HUES48 (cell line): ENCODE data around the gene ZC3HAV1.
"Not testable (repeated sequence)": the region's sequence is repeated elsewhere in the genome, so short reads cannot be mapped to it uniquely, and the experiment has no call there.

Experiments
- H3K27ac ChIP-seq: one replicate; pipeline ENCODE4 v1.7.0; 2013; ENCODE audit warnings: low read depth, low read length, inconsistent platforms
- H3K27me3 ChIP-seq: 2 replicates; pipeline ENCODE4 v1.6.1; 2013; ENCODE audit warnings: mild to moderate bottlenecking, low read length; ENCODE audit not compliant: control insufficient read depth, insufficient read depth
- H3K36me3 ChIP-seq: 2 replicates; pipeline ENCODE4 v1.6.1; 2013; ENCODE audit warnings: low read length; ENCODE audit not compliant: control insufficient read depth, insufficient read depth
- H3K4me1 ChIP-seq: 2 replicates; pipeline ENCODE4 v1.6.1; 2013; ENCODE audit warnings: mild to moderate bottlenecking, low read length; ENCODE audit not compliant: control insufficient read depth, insufficient read depth
- H3K4me3 ChIP-seq: 2 replicates; pipeline ENCODE4 v1.5.1; 2013; ENCODE audit warnings: mild to moderate bottlenecking, low read depth, low read length
- H3K9ac ChIP-seq: 2 replicates; pipeline ENCODE4 v1.6.1; 2013; ENCODE audit warnings: mild to moderate bottlenecking, low read depth, low read length, moderate library complexity
- H3K9me3 ChIP-seq: 2 replicates; pipeline ENCODE4 v1.6.1; 2013; ENCODE audit warnings: low read length; ENCODE audit not compliant: control insufficient read depth, insufficient read depth

The ZC3HAV1 gene

DNA sequence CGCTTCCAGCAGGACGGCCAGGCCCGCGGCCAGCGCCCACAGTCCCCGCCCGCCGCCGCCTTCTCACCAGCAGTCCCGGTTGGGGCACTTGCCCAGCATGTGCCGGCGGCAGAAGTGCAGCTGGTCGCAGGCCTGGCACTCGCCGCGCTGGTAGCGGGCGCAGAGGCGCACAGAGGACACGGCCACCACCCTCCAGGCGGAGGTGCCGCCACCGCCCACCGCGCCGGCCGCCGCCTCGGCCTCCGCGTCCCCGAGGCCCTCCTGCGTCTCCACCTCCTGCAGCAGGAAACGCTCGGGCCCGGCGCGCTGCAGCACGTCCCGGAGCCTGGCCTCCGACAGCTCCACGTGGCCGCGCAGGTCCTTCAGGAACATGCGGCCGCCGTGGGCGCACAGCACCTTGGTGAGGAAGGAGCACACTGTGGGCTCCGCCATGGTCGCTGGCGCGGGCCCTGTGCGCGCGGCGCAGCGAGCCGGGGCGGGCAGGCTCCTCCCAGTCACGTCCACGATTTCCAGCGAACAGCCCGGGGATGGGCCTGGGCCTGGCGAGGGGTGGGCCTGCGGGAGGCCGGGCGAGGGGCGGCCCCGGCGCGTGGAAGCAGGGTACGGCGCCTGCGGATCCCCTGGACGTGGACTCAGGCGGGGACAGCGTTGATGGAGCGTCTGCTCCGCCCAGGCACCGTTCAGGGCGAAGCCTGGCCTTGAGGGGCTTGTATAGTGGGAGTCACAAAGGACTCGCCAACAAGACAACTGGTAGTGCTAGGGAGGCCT is 73.8 kb downstream of the ZC3HAV1 start, which contains the start of gene ZC3HAV1L:
Gene ZC3HAV1L (minus strand): TSS at position 457 of the 768 bp plus-strand sequence. CDS start 25 bp downstream, at position 432.
- H3K4me3 ChIP-seq = peak within 1 kb of the TSS; percentile 58
- peaks cover 8% of the 10 kb centered on the region; the same call in 1 of the 2 replicates for H3K27me3 ChIP-seq
- H3K27ac ChIP-seq = no peak within 1 kb of the TSS
- H3K9me3 ChIP-seq = no peaks in the 10 kb centered on the region
- H3K9ac ChIP-seq = peak within 1 kb of the TSS; percentile 70
- H3K36me3 ChIP-seq = peaks cover 10% of the 10 kb centered on the region
- peaks cover 12% of the 10 kb centered on the region for H3K4me1 ChIP-seq

DNA sequence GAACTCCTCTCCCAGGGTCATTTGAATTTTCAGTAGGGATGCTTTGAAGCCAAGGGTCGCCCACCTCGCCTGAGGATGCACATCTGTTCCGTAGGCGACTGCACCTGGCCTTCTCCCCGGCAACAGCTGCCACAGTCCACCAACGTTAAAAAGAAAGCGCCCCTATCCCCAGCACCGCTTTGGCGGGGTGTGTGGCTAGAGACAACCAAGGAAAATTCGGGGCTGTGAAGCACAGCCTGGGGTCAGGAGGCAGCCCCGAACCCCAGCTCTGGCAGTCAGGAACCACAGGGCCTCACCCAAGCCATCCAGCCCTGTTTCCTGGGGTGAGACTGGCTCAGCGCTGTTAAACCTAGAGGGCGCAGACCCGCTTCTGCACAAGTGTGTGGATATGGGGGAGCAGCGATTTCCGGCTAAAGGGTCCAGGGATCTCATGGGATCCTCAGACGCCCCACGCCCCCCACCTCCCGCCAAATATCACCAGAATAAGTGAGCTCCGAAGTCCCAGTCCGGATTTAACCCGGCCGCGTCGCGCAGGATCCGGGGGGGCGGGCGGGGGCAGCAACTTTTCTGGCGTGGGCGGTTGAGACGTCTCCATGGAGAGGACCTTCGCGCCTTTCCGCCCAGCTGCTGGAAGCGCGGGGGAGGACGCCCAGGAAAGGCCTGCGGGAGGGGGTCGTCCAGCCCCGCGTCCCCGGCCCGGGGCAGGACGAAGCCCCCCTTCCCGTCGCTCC is 74.5 kb downstream of the ZC3HAV1 start:
- H3K4me1 ChIP-seq = peaks cover 12% of the 10 kb centered on the region
- no peaks in the 10 kb centered on the region for H3K9me3 ChIP-seq
- H3K36me3 ChIP-seq = peaks cover 10% of the 10 kb centered on the region
- H3K4me3 ChIP-seq = peak overlapping the region; percentile 58
- H3K27ac ChIP-seq = no peak overlapping the region
- peaks cover 8% of the 10 kb centered on the region; the same call in 1 of the 2 replicates for H3K27me3 ChIP-seq
- peak overlapping the region; percentile 70 for H3K9ac ChIP-seq

DNA sequence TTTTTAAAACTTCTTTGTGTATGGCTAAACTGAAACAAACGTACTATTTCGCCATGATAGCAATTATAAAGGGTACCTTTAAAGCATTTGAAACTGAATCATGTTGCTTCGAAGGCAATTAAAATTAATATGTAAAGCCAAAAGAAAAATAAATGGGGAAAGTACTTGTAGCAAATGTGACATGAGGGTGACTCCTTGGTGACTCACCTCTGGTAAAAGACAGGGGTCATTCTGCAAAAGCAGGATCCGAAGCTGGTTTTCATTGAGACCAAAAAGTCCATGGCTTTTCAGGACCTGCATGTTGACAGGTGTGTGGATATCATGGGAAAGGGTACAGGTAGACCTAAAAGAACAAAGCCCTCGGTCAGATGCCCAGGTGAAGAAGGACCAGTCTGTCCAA is 75.2 kb downstream of the ZC3HAV1 start:
- Histone ChIP-seq H3K9ac (no peak overlapping the region), H3K27me3 (peaks cover 8% of the 10 kb centered on the region; the same call in 1 of the 2 replicates), H3K36me3 (peaks cover 13% of the 10 kb centered on the region), H3K4me1 (peaks cover 12% of the 10 kb centered on the region), H3K9me3 (no peaks in the 10 kb centered on the region), H3K27ac (no peak overlapping the region), H3K4me3 (peak overlapping the region; percentile 58; the same call in 1 of the 2 replicates)

DNA sequence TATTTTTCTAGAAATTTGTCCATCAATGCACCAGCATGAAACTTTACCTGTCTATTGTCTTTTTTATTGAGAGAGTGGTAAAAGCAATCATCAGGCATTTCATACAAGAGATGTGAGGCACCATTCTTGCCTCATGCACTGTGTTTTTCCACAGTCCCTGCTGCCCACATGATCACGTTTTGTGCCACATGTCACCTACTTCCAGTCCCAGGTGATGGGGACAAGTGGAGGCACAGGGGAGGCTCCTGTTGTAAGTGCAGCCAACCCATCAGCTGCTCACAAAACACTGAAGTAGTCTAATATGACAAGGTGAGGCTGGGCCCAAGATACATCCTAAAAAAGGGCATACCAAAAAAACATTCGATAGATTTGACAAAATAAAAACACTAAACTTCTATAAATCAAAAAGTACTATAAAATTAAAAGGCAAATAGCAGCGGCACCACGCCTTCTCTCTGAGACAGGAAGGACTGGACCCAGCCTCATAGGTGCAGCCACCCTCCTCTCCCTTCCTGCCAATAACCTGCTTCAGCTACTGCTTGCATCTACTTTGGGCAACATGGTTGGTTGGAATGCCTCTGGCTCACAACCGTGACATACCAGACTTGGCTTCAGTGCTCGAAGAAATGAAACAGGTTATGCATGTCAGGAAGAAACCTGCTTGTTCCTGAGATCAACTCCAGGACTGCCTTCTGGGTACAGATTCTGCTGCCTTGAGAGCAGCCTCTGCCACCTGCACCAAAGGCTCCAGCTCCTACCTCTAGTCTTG is 76.0 kb downstream of the ZC3HAV1 start:
- no peak overlapping the region for H3K27ac ChIP-seq
- H3K27me3 ChIP-seq = peaks cover 8% of the 10 kb centered on the region; the same call in 1 of the 2 replicates
- peaks cover 11% of the 10 kb centered on the region for H3K4me1 ChIP-seq
- no peaks in the 10 kb centered on the region for H3K9me3 ChIP-seq
- peaks cover 17% of the 10 kb centered on the region for H3K36me3 ChIP-seq
- no peak overlapping the region for H3K4me3 ChIP-seq
- no peak overlapping the region for H3K9ac ChIP-seq

DNA sequence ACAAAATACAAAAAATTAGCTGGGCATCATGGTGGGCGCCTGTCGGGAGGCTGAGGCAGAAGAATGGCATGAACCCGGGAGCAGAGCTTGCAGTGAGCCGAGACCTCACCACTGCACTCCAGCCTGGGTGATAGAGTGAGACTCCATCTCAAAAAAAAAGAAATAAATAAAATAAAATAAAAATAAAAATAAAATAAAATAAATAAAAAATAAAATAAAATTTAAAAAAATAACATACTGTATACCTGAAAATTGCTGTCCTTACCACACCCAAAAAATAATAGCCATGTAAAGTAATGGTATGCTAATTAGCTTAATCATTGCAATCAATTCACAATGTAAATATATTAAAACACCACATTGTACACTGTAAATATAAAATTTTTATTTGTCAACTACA is 77.0 kb downstream of the ZC3HAV1 start:
- Histone ChIP-seq H3K4me3 (no peak overlapping the region), H3K9me3 (no peaks in the 10 kb centered on the region), H3K36me3 (peaks cover 20% of the 10 kb centered on the region), H3K4me1 (peaks cover under 1% of the 10 kb centered on the region; the same call in 1 of the 2 replicates), H3K27me3 (peaks cover 8% of the 10 kb centered on the region; the same call in 1 of the 2 replicates), H3K9ac (no peak overlapping the region), H3K27ac (no peak overlapping the region)

DNA sequence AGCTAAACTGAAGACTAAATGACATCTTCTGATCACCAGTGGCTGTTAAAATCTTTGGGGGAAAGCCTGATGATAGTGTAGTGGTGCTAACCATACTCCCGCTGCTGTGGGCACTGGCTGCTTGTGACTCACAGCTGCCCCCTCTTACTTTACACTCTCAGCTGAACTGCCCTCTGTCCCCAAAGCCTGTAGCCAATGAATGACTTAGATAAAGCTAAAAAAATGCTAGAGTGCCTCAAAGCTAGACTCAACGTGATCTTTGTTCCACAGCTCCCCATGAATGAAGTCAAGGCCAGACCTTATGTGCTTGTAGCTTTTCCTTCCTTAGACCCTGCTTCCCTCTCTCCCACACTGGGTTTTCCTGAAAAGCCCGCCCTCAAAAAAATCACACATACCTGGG is 80.2 kb downstream of the ZC3HAV1 start:
- no peaks in the 10 kb centered on the region for H3K4me1 ChIP-seq
- no peak overlapping the region for H3K4me3 ChIP-seq
- no peak overlapping the region for H3K27ac ChIP-seq
- H3K9me3 ChIP-seq = no peaks in the 10 kb centered on the region
- peaks cover 40% of the 10 kb centered on the region for H3K36me3 ChIP-seq
- no peak overlapping the region for H3K9ac ChIP-seq
- H3K27me3 ChIP-seq = no peaks in the 10 kb centered on the region

DNA sequence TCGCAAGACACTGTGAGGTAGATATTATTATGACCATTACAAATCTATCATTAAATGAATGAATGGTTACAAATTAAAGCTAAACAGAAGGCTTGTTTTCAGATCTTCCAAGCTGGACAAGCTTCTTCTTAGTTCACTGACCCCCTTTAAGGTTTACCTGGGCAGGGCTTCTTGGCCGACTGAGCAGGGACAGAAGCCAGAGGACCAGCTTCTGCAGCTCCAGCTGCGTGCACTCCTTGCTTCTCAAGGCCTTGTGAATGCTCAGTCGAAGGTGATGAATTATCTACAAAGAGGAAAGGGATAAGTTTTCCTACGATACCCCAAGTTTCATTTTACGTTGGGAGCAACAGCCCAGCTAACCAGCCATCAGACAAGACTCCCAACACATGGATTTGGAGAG is 83.0 kb downstream of the ZC3HAV1 start:
- no peak overlapping the region for H3K4me3 ChIP-seq
- H3K9me3 ChIP-seq = no peaks in the 10 kb centered on the region
- H3K4me1 ChIP-seq = no peaks in the 10 kb centered on the region
- no peak overlapping the region for H3K27ac ChIP-seq
- no peaks in the 10 kb centered on the region for H3K27me3 ChIP-seq
- no peak overlapping the region for H3K9ac ChIP-seq
- H3K36me3 ChIP-seq = peaks cover 40% of the 10 kb centered on the region

DNA sequence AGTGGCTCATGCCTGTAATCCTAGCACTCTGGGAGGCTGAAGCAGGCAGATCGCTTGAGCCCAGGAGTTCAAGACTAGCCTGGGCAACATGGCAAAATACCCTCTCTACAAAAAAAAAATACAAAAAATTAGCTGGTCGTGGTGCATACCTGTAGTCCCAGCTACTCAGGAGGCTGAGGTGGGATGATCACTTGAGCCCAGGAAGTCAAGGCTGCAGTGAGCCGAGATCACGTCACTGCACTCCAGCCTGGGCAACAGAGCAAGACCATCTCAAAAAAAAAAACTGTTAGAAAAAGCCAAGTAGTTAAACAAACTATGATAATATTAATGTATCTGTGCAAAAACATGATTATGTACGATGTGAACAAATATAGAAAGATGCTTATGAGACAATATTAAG is 83.7 kb downstream of the ZC3HAV1 start:
- H3K27ac ChIP-seq, H3K4me3 ChIP-seq, H3K9ac ChIP-seq, H3K4me1 ChIP-seq, H3K27me3 ChIP-seq, H3K9me3 ChIP-seq: not testable (repeated sequence)
- H3K36me3 ChIP-seq = peaks cover 40% of the 10 kb centered on the region

DNA sequence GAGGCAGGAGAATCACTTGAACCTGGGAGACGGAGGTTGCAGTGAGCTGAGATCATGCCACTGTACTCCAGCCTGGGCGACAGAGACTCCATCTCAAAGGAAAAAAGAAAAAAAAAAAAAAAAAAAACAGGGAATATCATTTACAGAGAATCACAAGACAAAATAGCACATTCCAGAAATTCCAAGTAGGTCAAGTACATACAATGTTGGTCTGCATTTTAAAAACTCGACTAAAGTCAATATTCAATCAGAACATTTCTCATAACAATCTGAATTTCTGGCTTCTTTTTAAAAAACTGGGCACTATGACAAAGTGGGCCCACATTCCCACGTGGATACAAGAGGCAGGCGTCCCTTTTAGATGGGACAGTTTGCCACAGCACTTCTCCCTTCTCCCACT is 86.4 kb downstream of the ZC3HAV1 start:
- Histone ChIP-seq H3K9me3 (no peaks in the 10 kb centered on the region), H3K27me3 (no peaks in the 10 kb centered on the region), H3K27ac (no peak overlapping the region), H3K4me1 (no peaks in the 10 kb centered on the region), H3K36me3 (peaks cover 31% of the 10 kb centered on the region), H3K9ac (no peak overlapping the region), H3K4me3 (no peak overlapping the region)

DNA sequence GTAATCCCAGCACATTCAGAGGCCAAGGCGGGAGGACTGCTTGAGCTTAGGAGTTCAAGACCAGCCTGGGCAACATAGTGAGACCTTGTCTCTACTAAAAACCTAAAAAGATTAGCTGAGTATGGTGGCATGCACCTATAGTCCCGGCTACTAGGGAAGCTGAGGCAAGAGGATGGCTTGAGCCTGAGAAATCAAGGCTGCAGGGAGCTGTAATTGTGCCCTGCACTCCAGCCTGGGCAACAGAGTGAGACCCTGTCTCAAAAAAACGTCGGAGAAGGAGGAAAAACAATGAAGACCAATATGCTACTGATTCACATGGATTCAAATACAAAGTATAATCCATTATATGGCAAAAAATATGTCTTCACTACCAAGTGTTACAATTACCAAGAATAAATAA is 87.2 kb downstream of the ZC3HAV1 start:
- Histone ChIP-seq H3K36me3 (peaks cover 28% of the 10 kb centered on the region), H3K27ac (no peak overlapping the region), H3K9me3 (no peaks in the 10 kb centered on the region), H3K9ac (no peak overlapping the region), H3K4me3 (no peak overlapping the region), H3K4me1 (no peaks in the 10 kb centered on the region), H3K27me3 (no peaks in the 10 kb centered on the region)
